ENCODE data around the gene EP400.

DNA sequence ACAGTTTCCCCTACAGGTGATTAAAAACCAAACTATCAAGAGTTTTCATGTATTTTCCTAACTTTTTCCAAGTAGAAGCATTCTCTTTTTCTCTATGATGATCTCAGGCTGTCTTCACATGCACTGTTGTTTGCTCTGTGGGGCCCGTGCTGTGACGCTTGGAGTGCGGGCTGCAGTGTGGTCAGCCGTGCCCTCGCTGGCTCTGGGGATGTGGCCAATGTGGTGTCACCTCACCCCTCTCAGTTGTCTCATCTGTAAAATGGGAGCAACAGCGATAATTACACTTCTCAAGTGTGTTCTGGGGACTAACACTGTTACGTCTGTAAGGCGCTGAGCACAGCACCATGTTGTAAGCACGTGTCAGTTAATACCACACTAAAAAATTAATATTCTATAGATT is 165.8 kb downstream of the EP400 start:
- TF ChIP-seq CTCF (IDR thresholded peaks at IDR 0.05; ENCODE audit: poor library complexity) (no peak), EZH2 (IDR thresholded peaks at IDR 0.05; ENCODE audit: borderline replicate concordance) (no peak)
